Stimulated activated CD8-positive, alpha-beta memory T cell treated with anti-CD3 and anti-CD28 coated beads, Interleukin-7, amount 100 ng/mL, for 48 hours (primary cell): ENCODE measurements around the gene SCRG1.

Experiments
- DNase-seq, 2 donors: peaks; one replicate each; pipeline ENCODE4 v3.0.0-alpha.2; 2020; ENCODE audit warnings: low read depth in 1 of 2; ENCODE audit errors: extremely low read depth in 1 of 2

Gene SCRG1

DNA sequence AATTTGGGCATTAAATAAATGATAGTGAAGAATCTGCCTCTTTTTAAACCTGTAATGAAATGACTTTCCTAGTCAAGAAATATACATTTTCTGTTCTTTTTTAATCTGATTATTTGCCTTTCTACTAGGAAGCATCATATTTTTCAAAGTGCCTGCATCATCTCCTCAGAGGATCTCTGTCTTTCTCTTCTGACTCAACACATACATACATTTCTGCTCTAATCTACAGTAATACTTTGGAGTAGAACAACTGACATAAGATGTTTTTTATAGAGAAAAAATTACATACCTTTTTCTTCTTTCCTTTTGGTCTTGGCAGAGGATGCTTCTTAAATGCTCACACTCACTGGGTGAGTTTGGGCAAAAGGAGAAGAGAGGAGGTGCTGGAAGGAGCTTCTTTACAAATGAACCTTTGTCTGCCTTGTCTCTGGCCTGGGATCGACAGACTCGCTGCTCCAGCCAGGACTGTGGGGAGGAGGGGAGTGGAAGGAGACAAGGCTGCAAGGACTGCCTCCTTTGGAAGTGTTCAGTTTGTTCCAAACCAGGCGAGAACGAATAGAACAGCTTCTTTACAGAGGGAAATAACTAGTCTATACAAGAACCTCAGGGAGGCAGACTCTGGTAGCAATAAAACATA lies at the start of gene SCRG1:
SCRG1 (minus strand) TSS at position 338 of the 637 bp plus-strand sequence. CDS start 7,702 bp downstream, outside the sequence.
- no peak for DNase-seq

DNA sequence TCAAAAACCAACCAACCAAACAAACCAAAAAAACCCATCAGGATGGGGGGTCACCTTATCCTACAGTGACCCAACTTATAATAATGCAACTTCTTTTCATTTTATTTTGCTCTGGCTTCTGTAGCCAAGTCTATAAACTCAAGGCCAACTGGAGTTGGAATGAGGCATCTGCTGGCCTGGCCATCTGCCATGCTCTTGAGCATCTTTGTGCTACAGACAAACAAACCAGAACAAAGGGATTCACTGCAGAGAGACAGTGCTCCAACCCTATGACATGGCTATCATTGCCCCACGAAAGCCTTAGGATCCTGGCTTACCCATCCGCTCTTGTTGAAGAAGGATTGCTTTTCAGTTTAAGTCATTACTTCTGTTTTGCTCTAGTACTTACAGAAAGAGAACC lies 49.2 kb upstream of the SCRG1 start:
- no peak for DNase-seq

DNA sequence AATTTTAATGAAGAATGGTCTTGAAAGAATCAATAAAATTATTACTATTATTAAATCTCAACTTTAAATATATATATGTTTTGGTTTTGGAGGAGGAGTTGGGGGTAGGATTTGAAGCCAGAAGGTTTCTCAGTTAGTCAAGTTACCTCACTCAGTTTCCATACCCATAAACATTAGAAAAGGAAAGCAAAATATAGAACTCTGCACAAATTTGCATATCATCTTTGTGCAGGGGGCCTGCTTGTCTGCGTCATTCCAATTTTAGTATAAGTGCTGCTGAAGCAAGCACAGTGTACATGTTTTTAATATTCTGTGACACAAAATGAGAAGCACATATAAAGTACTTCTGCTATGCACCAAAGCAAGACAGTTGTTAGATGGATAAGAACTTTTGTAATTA lies 47.5 kb upstream of the SCRG1 start:
- DNase-seq, result no peak

DNA sequence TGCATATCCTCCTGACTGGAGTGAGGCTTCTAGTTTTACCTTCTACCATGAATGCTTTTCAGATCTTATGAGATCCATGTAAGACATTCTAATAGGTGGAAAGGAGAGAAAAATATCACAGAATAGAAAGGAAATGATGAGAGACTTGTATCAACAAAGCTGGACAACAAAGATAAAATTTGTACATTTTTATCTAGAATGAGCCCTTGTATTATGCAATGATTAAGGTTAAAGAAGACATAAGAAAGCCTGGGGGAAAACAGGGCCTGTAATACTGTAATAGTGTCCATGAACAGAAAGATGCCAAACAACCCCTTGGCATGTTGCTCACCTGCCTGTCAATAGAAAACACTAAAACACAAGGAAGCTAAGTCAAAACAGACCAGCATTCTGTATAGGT lies 44.2 kb upstream of the SCRG1 start:
- DNase-seq, result no peak

DNA sequence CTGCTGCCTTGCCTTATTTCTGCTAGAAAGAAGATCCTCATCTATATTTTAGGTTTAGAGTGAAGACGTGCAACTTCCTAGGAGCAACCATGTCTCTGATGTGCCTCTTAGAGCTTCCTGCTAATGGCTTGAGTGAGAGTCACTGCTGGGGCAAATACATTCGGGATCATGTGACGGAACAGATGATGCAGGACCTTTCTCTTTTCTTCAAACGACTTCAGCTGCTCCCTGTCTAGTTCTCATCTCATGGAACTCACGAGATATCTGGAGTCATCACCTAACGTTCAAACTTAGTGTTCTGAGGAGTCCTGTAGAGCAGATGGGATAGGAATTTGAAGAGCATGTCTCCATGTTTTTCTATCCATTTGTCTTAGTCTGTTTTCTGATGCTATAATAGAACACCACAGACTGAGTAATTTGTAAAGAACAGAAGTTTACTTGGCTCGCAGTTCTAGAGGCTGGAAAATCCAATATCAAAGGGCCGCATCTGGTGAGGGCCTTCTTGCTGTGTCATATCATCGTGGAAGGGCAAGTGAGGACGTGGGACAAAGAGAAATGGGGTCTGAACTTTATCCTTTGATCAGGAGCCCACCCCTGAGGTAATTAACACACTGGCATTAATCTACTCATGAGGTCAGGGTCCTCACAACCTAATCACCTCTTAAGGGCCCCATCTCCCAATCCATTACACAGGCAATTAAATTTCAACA lies 43.5 kb upstream of the SCRG1 start:
- DNase-seq, result no peak

DNA sequence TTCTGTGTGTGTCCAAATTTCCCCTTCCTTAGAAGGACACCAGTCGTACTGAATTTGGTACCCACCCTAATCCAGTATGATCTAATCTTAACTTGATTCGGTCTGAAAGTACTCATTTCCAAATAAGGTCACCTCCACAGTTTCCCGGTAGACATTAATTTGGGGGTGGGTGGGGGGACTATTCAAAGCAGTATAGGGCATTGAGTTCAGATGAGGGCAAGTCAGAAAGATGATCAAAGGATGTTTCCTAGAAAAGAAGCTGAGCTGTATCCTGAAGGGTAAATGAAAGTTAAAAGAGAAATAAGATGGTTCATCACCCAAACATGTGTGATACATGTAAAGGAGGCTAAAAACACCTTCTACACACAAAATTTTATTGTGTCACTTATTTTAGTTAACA lies 42.0 kb upstream of the SCRG1 start:
- no peak for DNase-seq

DNA sequence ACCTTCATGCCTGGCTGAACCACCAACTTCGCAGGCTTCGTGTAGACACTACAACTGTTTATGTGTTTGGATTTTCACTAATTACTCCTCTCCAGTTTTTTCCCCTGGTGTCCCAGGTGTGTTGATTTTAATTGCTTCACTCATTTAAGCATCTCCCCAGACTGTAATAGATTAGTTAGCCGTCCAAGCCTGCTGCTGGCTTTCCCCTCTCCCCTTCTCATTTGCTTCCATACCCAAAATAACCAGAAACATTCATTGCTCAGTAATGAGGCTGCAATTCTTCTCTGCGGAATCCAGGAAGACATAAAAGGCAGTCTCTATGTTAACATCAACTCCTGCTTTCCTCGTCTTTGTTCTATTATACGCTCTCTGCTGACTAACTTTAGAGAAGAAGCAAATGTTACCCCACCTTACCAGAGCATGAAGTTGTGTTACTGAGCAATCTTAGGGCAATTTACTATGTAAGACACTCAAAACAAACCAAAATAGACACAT lies 37.9 kb upstream of the SCRG1 start:
- no peak for DNase-seq

DNA sequence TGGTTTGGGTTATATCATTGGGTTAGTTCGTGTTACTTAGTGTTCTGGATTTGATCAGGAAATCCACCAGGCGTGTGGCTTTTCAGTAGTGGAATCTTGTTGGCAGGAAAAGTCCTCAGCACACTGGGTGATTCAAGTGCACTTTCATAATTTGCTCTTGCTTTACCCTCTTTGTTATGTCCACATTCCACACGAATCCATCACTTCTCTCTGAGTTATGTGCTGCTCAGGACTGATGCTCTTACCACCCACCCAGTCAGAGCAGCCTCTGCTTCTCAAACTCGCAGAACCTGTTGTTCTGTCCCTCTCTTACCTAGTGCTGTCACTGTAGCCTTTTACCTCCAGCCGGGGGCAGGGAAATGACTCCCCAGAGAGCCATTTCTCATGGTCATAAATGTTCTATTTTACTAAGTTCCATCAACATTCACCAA lies 37.2 kb upstream of the SCRG1 start:
- no peak for DNase-seq

DNA sequence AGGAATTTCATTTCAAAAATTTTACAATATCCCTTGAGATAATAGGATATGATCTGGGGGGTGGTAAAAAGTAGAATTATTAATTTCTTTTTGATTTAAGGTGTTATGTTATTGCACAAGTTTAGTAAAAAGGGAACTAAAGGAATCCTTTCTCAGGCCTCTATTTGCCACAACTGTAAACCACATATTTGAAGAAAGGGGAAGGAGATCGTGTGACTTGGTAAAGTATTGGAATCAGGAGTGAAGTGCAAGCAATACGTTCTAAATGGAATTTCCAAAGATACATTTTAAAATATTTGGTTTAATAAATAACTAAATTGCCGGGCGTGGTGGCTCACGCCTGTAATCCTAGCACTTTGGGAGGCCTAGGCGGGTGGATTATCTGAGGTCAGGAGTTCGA lies 35.3 kb upstream of the SCRG1 start:
- DNase-seq, result no peak

DNA sequence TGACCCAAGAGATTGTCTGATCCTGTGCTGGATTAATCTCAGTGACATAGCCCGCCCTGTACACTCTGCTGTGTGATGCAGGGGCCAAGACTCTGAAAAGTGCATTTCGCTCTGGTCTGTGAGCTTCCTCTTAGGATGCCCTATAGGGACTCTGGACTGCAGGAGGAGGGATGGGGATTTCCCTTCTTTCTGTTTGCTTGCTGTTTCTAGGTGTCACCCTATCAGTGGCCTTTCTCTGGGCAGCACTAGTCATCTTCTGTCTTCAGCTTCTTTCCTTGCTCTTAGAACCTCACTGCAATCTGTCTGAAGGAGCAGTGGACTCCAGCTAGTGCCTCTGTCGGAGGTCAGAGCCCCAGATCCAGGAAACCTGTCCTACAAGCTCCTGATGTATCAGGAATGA lies 34.5 kb upstream of the SCRG1 start:
- no peak for DNase-seq

DNA sequence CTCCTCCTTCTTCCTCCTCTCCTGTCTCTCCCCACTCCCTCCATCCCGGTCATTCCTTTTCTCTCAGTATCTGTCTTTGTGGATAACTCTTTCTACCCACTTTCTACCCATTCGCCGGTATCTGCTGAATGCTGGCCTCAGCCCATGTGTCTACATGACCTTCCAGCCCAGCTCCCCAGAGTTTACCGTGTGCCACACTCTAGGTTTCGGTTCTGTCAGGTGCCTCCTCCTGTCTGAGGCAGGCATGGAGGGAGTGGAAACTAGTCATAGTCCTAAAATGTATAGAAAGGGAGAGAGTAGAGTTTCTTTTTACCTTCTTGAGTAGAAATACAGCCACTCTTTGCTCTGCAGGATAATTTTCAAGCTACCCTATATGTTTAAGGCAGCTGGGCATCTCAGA lies 33.5 kb upstream of the SCRG1 start:
- DNase-seq, result no peak

DNA sequence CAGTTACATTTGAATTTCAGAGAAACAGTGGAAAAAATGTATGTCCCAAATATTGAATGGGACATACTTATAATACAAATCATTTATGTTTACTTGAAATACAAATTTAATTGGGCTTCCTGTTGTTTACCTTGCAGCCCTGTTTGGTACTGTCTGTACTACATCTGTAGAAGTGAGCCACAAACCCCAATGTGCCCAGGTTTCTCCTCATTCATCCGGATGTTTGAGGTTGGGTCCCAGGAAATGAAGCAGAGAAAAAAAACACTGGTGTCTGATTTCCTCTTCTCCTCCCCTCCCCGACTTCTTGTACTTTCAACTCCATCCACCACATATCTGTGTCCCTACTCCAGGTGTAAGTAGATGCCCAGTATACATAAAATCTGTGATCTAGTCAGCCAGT lies 27.1 kb upstream of the SCRG1 start:
- no peak for DNase-seq

DNA sequence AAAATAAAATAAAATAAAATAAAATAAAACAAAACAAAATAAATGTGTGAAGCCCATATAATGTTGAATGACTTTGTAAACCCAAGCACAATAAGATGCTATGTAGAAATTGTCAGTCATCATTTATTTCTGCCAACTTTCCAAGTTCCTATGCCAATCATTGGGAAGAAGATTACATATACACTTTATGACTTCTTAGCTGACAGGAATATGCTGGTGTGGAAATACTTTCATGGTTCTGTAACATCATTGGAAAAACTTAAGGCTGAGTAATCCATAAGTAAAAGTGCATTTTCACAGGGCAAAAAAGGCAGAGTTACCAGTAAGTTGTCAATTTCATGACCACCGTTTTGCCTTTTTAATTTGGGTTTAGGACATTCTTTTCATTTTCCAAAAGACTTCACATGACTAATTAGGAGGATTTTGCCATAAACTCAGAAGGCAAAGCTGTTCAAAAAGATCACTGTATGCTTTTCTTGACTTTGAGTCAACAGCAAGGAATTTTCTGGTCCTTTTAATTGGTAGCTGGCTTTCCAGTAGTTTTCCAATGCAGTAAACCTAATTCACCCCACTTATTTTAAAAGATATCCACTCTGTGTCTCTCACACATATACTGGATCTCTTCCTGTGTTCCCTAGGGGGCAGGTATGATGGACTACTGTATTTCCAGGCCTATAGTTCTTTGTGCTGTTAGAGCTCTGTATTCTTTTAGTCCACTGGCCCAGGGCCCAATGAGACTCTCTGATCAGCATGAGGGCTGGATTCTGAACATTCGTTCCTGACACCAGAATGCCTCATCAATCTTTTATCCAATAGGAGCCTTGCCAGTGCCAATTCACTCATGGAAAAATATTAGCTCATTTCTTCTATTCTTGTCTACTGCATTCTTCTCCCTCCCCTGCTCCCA lies 26.2 kb upstream of the SCRG1 start:
- DNase-seq, result no peak

DNA sequence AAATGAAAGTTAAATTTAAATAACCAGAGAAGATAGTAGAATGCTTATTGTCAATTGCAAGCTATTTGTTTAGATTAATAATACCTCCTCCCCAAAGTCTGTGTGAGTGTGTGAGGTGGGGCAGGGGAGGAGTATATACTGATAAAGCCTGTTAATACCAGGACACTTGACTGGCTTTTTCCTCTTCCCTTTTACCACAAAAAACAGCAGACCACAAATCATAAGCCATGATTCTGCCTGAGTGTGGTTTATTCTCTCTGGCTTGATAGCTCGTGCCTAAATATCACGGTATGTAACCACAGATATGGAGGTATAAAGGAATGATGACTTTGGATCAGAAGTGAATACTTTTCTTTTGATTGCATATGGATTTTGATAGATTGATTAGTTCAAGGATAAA lies 21.9 kb upstream of the SCRG1 start:
- no peak for DNase-seq

DNA sequence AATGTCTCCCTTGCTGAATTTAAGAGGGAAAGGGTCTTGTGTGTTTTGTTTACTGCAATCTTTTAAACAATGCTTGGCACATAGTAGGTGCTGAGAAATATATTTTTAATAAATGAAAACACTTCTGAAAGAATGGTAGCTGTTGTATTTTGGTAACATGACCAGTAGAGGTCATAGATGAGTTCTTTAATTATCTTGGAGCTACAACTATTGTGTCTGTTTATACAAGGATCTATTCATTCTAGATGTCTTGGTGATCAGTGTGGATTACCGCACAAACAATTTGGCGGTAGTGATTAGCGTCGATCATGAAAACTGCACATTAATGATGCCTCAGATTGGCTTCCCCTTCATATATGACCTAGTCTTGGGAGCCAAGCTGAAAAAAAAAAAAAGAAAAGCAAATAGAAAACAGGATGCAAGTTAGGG lies 21.4 kb upstream of the SCRG1 start:
- DNase-seq, result no peak

DNA sequence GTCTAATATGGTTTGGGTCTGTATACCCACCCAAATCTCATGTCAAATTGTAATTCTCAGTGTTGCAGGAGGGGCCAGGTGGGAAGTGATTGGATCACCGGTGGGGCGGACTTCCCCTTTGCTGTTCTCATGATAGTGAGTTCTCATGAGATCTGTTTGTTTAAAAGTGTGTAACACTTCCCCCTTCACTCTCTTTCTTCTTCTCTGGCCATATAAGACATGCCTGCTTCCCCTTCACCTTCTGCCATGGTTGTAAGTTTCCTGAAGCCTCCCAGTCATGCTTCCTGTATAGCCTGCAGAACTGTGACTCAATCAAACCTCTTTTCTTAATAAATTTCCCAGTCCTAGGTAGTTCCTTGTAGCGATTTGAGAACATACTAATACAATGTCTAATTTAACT lies 19.7 kb upstream of the SCRG1 start:
- DNase-seq, result no peak

DNA sequence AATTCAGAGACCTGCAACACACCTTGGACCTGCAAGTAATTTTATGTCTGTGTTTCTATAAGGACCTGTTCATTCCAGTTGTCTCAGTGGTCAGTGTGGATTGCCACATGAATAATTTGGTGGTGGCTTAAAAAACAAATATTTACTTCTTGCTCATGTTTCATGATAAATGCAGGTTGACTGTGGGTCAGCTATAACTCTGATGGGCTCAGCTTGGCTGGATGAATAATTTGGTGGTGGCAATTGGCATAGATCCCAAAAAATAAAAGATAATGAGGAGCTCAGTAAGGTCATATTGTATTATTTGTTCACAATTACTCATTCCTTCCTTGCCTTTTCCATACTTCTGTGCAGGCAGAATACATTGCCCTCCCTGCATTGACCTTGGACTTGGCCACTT lies 18.9 kb upstream of the SCRG1 start:
- no peak for DNase-seq

DNA sequence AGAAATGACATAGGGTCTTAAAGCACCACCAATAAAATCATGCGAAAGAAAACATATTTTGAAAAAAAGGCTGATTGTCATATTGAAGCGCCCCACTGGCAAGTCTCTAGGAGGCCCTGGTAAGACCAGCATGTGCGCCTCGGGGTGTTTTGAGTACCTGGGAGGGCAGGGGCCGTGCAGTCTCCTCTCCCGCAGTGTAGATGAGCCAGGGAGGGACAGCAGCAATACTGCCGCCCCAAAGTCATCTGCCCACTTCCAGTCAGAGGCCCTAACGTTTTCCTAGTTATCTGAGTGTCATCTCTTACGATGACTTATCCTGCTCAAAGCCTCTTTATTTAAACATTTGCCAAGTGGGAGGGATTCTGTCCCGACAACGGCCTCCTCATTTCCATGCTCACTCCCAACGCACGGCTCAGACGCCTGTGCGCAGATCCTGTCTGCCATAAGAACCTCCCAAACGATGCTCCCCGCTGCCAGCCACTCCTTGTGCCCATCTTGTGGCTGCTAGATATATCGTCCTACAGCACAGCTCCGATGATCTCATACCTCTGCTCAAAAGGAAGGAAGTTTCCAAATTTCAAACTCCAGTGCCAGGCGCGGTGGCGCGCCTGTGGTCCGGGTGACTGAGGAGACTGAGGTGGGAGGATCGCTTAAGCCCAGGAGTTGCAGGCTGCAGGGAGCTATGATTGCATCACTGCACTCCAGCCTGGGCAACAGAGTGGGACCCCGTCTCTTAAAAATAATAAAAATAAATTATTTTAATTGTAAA lies 17.2 kb upstream of the SCRG1 start:
- DNase-seq, result no peak

DNA sequence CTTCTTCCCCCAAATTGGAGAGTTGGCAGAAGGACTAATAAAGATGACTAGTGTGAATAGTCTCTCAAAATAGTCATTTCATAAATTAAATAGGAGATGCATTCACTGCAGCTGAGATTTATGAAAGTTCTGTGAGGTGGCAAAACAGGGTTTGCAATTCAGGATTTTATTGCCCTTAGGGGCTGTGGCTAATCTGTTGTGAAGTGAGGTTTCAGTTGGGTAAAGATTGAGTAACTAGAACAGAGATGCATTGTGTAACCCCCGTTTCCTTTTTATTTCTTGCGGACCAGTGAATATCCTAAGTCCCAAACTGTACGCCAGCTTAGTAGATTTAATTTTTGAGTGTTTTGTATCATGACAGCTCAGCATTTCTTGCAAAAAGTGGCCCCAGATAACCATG lies 16.2 kb upstream of the SCRG1 start:
- no peak for DNase-seq

DNA sequence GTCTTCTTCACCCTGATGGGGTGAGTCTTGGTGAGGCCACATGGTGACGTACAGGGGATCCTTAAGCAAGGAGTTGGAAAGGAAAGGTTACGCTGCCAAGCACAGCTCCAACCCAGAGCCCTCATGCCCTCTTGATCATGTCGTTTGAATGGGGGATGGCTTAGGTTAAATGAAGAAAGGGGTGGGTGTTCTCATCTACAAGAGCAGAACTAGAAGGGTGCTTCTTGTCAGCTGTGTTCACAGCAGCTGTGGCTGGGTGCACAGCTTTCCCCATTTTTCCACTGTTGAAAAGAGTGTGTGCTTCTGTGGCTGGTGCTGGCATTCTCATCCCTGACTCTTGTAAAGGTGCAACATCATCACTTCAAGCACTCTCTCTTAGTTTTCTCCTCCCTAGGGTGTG lies 15.5 kb upstream of the SCRG1 start:
- DNase-seq, result no peak

DNA sequence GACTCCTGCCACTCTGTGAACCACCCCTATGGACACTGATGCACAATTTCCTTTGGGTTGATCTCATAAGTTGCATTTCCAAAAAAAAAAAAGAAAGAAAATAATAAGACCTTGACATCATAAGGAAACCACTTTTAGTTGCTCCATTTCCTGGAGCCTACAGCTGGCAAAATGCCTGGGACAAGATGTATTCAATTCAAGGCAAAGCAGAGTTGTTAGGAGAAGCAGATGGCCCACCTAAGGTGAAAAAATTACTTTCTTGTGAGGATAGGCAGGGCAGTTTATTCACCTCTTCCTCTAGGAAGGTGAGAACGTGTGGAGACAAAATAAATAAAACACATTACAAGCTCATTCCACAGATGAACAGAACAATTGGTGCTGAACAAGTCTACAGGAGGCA lies 14.1 kb upstream of the SCRG1 start:
- DNase-seq, result no peak
